GM18870 (cell line): ENCODE measurements around the gene CFAP107.
"Not testable (repeated sequence)": the region's sequence is repeated elsewhere in the genome, so short reads cannot be mapped to it uniquely, and the experiment has no call there.

Experiments used
- ATAC-seq: cut with Tn5 transposase; IDR thresholded peaks from one replicate; pipeline ENCODE4 v1.9.1; 2021; ENCODE audit warnings: moderate library complexity; ENCODE audit not compliant: unreplicated experiment

CFAP107 gene

DNA sequence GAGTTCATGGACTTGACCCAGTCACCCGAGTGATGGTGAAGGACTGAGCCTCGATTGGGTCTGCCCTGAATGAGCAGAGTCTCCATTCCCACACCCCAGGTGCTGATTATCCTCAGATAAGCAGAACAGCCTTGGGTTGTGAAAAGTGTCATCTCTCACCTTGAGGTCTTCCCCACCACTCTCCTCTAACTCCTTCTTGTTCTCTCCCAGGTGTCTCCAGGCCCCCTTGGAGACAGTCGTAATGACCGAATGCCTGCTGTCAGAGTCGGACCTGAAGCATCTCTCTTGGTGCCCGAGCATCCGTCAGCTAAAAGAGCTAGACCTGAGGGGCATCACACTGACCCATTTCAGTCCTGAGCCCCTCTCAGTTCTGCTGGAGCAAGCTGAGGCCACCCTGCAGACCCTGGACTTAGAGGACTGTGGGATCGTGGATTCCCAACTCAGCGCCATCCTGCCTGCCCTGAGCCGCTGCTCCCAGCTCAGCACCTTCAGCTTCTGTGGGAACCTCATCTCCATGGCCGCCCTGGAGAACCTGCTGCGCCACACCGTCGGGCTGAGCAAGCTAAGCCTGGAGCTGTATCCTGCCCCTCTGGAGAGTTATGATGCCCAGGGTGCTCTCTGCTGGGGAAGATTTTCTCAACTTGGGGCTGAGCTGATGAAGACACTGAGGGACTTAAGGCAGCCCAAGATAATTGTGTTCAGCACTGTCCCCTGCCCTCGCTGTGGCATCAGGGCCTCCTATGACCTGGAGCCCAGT, 31.0 kb downstream of the CFAP107 start:
- no peak for ATAC-seq

DNA sequence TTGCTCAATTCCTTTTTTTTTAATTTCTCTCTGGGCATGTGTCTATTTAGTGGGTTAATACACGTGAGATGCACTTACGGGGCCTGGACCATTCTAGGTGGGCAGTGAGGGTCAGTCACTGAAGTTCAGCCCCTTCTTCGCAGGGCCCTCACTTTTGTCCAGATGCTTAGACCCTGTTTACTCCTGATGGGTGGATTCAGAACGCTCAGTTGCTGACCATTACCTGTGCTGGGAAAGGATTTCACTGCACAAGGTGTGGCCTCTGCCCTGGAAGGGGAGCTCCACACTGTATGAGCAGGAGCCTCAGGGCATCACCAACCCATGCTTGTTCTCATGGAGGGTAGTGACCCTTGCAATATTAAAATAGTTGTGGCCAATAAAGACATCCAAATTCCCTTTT, 32.1 kb downstream of the CFAP107 start:
- no peak for ATAC-seq

DNA sequence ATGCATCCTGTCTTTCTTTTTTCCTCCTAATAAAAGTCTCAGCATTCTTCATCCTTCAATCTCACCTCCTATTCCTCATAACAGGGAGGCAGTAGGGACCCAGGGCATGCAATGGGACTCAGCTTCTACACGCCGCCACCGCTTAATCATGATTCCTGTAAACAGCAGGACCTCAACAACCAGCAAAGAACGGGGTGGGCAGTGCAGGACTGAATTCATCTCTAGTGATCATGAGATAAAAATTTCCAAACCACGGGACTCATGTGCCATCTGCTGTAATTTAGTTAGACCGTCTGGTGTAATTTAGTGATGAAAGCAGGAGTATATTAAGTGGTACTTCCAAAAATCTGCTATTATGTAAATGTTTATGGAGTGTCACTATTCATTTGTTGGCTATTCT, 32.9 kb downstream of the CFAP107 start:
- no peak for ATAC-seq

DNA sequence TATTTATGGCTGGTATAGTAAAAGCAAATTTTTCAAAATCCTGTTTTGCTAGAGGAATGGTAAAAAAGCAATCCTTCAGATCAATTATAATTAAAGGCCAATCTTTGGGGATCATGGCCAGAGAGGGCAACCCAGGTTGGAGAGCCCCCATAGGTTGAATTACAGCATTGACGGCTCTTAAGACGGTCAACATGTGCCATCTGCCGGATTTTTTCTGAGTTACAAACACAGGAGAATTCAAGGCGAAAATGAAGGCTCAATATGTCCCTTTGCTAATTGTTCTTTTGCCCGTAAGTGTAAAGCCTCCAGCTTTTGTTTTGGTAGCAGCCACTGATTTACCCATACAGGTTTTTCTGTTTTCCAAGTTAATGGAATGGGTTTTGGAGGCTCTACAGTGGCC, 35.5 kb downstream of the CFAP107 start:
- ATAC-seq: not testable (repeated sequence)

DNA sequence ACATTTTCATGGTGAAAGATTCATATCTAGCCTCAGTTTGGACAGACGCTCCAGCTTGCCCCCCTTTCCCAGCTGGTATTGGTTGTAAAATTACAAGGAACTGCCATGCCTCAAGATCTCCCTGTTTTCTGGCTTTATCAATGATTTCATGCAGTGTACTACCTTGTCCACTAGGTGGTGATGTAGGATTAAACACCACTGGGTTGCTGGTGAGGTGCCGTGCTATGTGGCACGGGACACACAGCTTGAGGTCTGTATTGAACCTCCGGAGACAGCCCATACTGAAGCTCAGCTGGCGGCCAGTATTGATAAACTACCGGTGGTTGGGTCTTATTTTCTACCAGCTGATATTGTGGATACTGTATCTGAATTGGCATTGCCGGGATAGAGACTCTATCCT, 37.8 kb downstream of the CFAP107 start:
- not testable (repeated sequence) for ATAC-seq

DNA sequence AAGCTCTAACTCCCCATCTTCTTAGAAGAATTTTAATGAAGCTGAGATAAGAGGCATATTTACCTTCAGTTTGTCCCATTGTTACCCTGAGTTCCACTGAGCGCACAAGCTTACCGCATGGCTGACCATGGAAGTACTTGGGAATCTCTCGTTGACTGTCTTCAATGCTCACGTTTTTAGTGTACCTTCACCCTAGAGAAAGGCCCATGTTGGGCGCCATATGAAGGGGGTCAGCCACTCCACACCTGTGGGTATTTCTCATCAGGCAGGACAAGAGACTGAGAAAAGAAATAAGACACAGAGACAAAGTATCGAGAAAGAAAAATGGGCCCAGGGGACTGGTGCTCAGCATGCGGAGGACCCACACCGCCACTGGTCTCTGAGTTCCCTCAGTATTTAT, 38.7 kb downstream of the CFAP107 start:
- ATAC-seq: not testable (repeated sequence)

DNA sequence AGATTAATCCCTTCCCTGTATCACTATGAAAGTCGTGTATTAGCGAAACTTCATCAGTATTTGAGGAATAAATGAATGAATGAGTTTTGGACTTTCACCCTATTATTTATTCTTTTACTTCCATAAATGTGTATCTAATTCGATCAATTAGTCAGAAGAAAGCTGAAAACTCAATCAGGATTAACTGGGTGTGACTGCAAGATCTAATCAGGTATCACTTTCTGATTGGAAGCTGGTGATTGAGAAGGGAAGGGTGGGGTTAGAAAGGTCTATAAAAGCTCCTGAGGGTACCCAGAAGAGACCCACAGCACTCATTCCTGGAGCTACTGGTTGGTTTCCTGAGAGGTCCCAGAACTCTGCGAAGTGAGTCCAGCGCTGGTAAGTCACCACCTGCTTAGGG, 45.1 kb downstream of the CFAP107 start, which contains the start of gene PRAMEF1:
Gene PRAMEF1, plus strand, starts transcription at position 301 of the 400 bp plus-strand sequence. CDS start 1,831 bp downstream, outside the sequence.
- not testable (repeated sequence) for ATAC-seq

DNA sequence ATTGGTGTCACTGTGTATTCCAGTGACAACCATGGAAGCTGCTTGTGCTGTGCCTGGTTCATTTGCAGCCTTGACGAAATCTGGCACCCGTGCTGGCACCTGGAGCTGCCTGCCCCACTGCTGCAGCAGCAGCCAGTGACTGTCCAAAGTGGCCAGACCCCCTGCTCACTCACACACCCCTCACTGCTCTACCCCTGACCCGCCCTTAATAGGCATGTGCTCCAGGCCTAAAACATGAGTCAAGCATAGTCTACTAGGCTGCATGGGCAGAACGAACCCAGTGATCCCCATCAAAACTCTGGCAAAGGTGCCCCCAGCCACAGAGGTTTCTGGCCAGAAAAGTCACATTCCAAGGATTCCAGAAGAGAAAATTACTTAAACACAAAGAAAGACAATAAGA, 52.9 kb downstream of the CFAP107 start:
- ATAC-seq: no peak

DNA sequence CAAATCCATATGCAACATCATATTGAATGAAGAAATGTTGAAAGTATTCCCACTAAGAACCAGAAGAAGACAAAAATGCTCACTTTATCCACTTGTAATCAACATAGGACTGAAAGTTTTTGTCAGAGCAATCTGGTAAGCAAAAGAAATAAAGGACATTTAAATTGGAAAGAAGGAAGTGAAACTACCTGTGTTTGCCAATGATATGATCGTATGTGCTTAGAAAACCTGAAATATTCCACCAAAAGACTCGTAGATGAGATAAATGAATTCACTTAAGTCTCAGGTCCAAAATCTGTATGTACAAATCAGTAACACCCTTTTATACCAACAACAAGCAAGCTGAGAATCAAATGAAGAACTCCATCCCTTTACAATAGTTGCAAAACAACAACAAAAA, 53.7 kb downstream of the CFAP107 start:
- no peak for ATAC-seq

DNA sequence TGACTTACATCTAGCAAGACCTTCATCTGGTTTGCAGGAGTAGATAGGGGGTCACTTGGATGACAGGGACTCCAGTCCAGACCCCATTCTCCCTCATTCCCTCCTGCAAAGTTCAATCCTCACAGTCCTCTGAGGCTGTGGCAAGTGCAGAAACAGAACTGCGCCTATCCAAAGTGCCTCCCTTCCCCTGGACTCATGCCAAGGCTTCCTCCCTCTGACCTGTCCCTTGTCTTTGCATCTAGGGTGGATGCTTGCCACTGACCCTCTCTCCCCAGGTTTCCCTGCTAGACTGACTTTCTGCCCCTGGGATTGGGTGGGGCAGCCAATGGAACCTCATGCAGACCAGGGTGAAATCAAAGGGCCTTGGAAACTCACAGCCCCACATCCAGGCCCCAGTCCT, 63.9 kb downstream of the CFAP107 start:
- no peak for ATAC-seq

DNA sequence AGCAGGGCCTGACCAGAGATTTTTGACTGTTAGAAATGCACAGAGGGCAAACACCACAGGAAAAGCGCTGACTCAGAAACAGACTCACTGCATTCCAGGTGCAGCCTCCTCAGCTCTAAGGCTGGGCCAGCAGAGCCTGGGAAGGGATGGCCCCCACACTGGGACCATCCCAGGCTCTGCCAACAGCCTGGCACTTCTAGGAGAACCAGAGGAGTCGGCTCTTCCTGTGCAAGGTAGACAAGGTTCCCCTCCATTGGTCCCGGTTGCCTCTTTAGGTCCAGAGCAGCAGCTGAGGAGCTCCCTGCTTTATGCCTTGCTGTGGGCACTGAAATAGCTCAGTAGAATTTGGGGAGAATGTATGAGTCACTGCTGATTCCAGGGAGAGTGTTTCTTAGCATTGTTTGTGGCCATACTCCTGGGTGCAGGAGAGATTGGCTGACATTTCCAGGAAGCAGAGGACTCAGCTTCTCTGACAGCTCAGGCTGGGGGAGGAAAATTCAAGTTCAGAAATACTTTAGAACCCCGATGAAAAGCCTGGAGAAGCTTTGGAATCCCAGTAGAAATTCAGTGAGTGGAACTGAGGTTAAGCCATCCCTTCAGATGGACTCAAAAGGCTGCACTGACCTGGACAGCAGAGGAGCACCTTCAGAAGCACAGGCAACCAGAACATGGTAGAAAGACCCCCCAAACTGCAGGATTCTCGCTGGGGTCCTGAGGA, 64.8 kb downstream of the CFAP107 start:
- no peak for ATAC-seq

DNA sequence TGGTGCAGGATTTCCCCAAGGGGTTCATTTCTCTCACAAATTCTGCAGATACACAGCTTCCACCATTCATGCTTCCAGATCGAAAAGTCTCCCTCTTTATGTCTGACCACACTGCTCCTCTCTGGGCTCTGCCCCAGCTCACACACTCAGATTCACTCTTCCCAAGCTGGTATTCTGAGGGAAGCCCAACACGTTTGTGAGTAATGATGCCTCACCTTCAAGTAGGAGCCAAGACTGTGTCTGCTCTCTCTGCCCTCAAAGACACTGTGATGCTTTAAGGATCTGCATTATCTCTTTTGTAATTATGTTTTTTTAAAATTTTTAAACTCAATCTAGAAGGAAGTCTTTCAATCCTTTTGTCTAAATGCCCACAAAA, 65.4 kb downstream of the CFAP107 start:
- ATAC-seq: no peak
